ENCODE data around the gene CYS1.

CYS1 gene

GRCh38 chr2:10041711-10042110 is 38.5 kb downstream of the CYS1 start:
- peak overlapping the region; percentile 70; the same call in 1 of the 2 replicates for H3K4me3 ChIP-seq (ENCODE audit: low read length)
- H3K4me1 ChIP-seq (ENCODE audit: insufficient read depth, low read length), result no peaks in the 10 kb centered on the region; the same call in 1 of the 2 replicates
- H3K9ac ChIP-seq (ENCODE audit: low read depth, low read length), result no peak overlapping the region; the same call in 1 of the 2 replicates
- H3K36me3 ChIP-seq (ENCODE audit: insufficient read depth, low read depth, low read length), result no peaks in the 10 kb centered on the region
- no peak overlapping the region for H3K27ac ChIP-seq (ENCODE audit: low read length)
- no peaks in the 10 kb centered on the region for H3K9me3 ChIP-seq (ENCODE audit: insufficient read depth, low read depth, low read length)
- peaks cover 28% of the 10 kb centered on the region for H3K27me3 ChIP-seq (ENCODE audit: insufficient read depth, low read length)

- no peak overlapping the region for H3K27ac ChIP-seq (ENCODE audit: low read length)
- no peaks in the 10 kb centered on the region for H3K9me3 ChIP-seq (ENCODE audit: insufficient read depth, low read depth, low read length)
- H3K27me3 ChIP-seq (ENCODE audit: insufficient read depth, low read length), result peaks cover 28% of the 10 kb centered on the region
- no peaks in the 10 kb centered on the region for H3K36me3 ChIP-seq (ENCODE audit: insufficient read depth, low read depth, low read length)
- H3K4me1 ChIP-seq (ENCODE audit: insufficient read depth, low read length), result no peaks in the 10 kb centered on the region; the same call in 1 of the 2 replicates
- no peak overlapping the region for H3K4me3 ChIP-seq (ENCODE audit: low read length)
- no peak overlapping the region for H3K9ac ChIP-seq (ENCODE audit: low read depth, low read length)
Measured at GRCh38 chr2:10039658-10040410, 40.4 kb downstream of the CYS1 start.

DNA sequence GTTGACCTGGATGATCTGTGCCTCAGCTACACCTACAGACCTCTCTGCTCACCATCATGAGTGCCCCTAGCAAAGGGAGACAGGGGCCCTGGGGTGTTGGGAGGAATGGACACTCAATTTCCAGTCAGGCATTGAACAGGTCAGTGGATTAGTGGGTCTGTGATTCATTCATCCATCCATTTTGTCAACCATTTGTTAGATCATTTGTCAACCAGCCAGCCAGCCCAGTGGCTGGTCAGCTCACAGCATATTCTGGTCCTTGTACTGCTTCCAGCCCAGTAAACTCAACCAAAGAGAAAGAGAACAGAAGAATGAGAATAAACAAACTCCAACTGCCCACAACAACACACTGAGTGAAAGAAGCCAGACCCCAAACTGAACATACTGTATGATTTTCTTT is 41.5 kb downstream of the CYS1 start:
- Histone ChIP-seq H3K36me3 (ENCODE audit: insufficient read depth, low read depth, low read length) (no peaks in the 10 kb centered on the region), H3K27me3 (ENCODE audit: insufficient read depth, low read length) (peaks cover 21% of the 10 kb centered on the region), H3K27ac (ENCODE audit: low read length) (no peak overlapping the region), H3K4me3 (ENCODE audit: low read length) (no peak overlapping the region), H3K4me1 (ENCODE audit: insufficient read depth, low read length) (no peaks in the 10 kb centered on the region; the same call in 1 of the 2 replicates), H3K9ac (ENCODE audit: low read depth, low read length) (no peak overlapping the region), H3K9me3 (ENCODE audit: insufficient read depth, low read depth, low read length) (no peaks in the 10 kb centered on the region)

DNA sequence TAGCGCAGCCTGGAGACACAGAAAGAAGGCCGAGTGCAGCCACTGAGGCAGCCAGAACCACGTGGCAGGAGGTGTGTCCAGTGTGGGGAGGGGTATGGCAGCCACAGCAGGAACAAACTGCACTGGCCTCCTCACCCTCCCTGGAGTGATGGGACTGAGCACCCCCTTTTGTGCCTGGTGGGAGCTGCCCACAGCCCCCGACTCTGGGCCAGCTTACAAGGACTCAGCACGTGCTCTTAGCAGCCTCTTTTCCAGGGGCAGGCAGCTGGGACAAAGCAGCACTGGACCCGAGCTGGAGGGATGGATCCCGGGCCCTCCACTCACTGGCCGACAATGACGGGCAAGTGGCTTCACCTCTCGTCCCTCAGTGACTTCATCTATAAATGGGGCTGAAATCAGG is 42.1 kb downstream of the CYS1 start:
- Histone ChIP-seq H3K9ac (ENCODE audit: low read depth, low read length) (no peak overlapping the region), H3K4me1 (ENCODE audit: insufficient read depth, low read length) (no peaks in the 10 kb centered on the region; the same call in 1 of the 2 replicates), H3K4me3 (ENCODE audit: low read length) (no peak overlapping the region), H3K27ac (ENCODE audit: low read length) (no peak overlapping the region), H3K36me3 (ENCODE audit: insufficient read depth, low read depth, low read length) (no peaks in the 10 kb centered on the region), H3K27me3 (ENCODE audit: insufficient read depth, low read length) (peaks cover 21% of the 10 kb centered on the region), H3K9me3 (ENCODE audit: insufficient read depth, low read depth, low read length) (no peaks in the 10 kb centered on the region)

GRCh38 chr2:10036095-10036884 is 43.9 kb downstream of the CYS1 start:
- H3K9ac ChIP-seq (ENCODE audit: low read depth, low read length), result no peak overlapping the region

GRCh38 chr2:10035633-10036032 is 44.6 kb downstream of the CYS1 start:
- H3K9ac ChIP-seq (ENCODE audit: low read depth, low read length), result no peak overlapping the region
- H3K36me3 ChIP-seq (ENCODE audit: insufficient read depth, low read depth, low read length), result no peaks in the 10 kb centered on the region
- H3K27me3 ChIP-seq (ENCODE audit: insufficient read depth, low read length), result peaks cover under 1% of the 10 kb centered on the region; the same call in 1 of the 2 replicates
- H3K27ac ChIP-seq (ENCODE audit: low read length), result no peak overlapping the region
- H3K4me3 ChIP-seq (ENCODE audit: low read length), result no peak overlapping the region
- H3K4me1 ChIP-seq (ENCODE audit: insufficient read depth, low read length), result no peaks in the 10 kb centered on the region
- no peaks in the 10 kb centered on the region for H3K9me3 ChIP-seq (ENCODE audit: insufficient read depth, low read depth, low read length)

More at GRCh38 chr2:10036095-10036884, 43.9 kb downstream of the CYS1 start:
- Histone ChIP-seq H3K9me3 (ENCODE audit: insufficient read depth, low read depth, low read length) (no peaks in the 10 kb centered on the region), H3K27ac (ENCODE audit: low read length) (no peak overlapping the region), H3K27me3 (ENCODE audit: insufficient read depth, low read length) (peaks cover 6% of the 10 kb centered on the region; the same call in 1 of the 2 replicates), H3K4me3 (ENCODE audit: low read length) (no peak overlapping the region), H3K36me3 (ENCODE audit: insufficient read depth, low read depth, low read length) (no peaks in the 10 kb centered on the region), H3K4me1 (ENCODE audit: insufficient read depth, low read length) (no peaks in the 10 kb centered on the region)

DNA sequence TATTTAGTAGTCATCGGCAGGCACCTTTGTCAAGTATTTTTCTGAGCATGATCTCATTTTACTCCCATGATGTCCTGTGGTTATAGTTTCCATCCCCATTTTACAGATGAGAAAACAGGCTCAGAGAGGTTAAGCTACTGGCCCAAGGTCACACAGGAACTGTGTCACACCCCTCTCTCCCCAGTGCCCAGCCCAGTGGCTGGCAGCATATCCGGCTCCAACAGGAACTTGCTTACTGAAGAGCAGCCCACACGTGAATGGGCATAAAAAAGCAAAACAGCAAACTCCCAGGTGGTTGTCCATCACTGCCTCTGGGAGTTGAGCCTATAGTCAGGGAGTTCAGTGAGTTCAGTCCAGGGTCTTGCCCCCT is 45.2 kb downstream of the CYS1 start:
- H3K9ac ChIP-seq (ENCODE audit: low read depth, low read length), result no peak overlapping the region; the same call in 1 of the 2 replicates

DNA sequence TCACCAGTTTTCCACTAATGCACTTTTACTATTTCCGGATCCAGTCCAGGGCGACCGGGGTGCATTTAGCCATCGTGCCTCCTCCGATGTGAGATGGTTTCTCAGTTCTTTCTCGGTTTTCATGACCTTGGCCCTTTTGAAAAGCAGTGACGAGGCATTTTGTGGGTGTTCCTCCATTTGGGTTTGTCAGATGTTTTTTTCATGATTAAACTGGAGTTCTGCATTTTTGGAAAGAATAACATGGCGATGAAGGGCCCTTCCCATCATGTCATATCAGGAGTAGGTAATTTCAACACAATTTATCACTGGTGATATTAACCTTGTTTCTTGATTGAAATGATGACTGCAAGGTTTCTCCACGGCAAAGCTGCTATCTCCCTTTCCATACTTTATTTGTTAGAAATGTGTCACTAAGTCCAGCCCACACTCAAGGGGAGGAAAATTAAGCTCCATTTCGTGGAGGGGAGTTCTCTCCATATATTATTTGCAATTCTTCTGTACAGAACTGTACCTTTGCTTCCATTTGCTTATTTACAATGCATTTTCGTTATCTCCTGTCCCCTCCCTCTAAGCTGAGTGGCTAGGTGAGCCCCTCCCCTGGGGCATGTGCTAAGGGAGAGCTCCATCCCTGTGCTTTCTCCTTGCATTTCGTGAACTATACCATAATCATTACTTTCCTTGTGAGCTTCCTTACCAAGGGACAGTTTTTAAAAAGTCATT is 45.7 kb downstream of the CYS1 start:
- Histone ChIP-seq H3K4me3 (ENCODE audit: low read length) (no peak overlapping the region), H3K4me1 (ENCODE audit: insufficient read depth, low read length) (peaks cover under 1% of the 10 kb centered on the region; the same call in 1 of the 2 replicates), H3K9ac (ENCODE audit: low read depth, low read length) (no peak overlapping the region), H3K36me3 (ENCODE audit: insufficient read depth, low read depth, low read length) (no peaks in the 10 kb centered on the region), H3K27me3 (ENCODE audit: insufficient read depth, low read length) (no peaks in the 10 kb centered on the region), H3K9me3 (ENCODE audit: insufficient read depth, low read depth, low read length) (no peaks in the 10 kb centered on the region), H3K27ac (ENCODE audit: low read length) (no peak overlapping the region)

More for the DNA sequence above, 45.2 kb downstream of the CYS1 start:
- Histone ChIP-seq H3K36me3 (ENCODE audit: insufficient read depth, low read depth, low read length) (no peaks in the 10 kb centered on the region), H3K27me3 (ENCODE audit: insufficient read depth, low read length) (no peaks in the 10 kb centered on the region), H3K4me1 (ENCODE audit: insufficient read depth, low read length) (no peaks in the 10 kb centered on the region), H3K4me3 (ENCODE audit: low read length) (no peak overlapping the region), H3K9me3 (ENCODE audit: insufficient read depth, low read depth, low read length) (no peaks in the 10 kb centered on the region), H3K27ac (ENCODE audit: low read length) (no peak overlapping the region)

- H3K4me3 ChIP-seq (ENCODE audit: low read length), result no peak overlapping the region
- no peaks in the 10 kb centered on the region for H3K27me3 ChIP-seq (ENCODE audit: insufficient read depth, low read length)
- no peak overlapping the region for H3K9ac ChIP-seq (ENCODE audit: low read depth, low read length)
- no peaks in the 10 kb centered on the region for H3K36me3 ChIP-seq (ENCODE audit: insufficient read depth, low read depth, low read length)
- H3K4me1 ChIP-seq (ENCODE audit: insufficient read depth, low read length), result peaks cover 7% of the 10 kb centered on the region; the same call in 1 of the 2 replicates
- no peak overlapping the region for H3K27ac ChIP-seq (ENCODE audit: low read length)
- H3K9me3 ChIP-seq (ENCODE audit: insufficient read depth, low read depth, low read length), result no peaks in the 10 kb centered on the region
Measured at GRCh38 chr2:10033251-10034006, 46.8 kb downstream of the CYS1 start.

DNA sequence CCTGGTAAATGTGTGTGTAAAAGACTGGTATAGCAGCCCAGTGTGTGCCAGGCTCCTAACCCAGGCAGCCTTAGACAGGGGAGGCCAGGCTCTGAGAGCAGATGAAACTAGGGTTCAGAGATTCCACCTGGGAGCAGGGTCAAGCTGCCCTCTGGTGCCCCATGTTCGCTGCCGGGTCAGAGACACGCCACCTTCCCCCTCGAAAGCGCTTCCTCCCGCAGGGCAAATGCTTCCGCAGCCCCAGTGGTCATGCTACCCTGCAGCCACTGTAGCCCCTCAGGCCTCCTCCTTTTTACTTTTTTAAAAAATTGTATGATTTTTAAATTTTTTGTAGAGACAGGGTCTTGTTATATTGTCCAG is 47.5 kb downstream of the CYS1 start:
- Histone ChIP-seq H3K4me3 (ENCODE audit: low read length) (no peak overlapping the region), H3K27ac (ENCODE audit: low read length) (no peak overlapping the region), H3K36me3 (ENCODE audit: insufficient read depth, low read depth, low read length) (no peaks in the 10 kb centered on the region), H3K9me3 (ENCODE audit: insufficient read depth, low read depth, low read length) (no peaks in the 10 kb centered on the region), H3K9ac (ENCODE audit: low read depth, low read length) (no peak overlapping the region), H3K4me1 (ENCODE audit: insufficient read depth, low read length) (peaks cover 7% of the 10 kb centered on the region; the same call in 1 of the 2 replicates), H3K27me3 (ENCODE audit: insufficient read depth, low read length) (no peaks in the 10 kb centered on the region)

Measured in iPS-20b (cell line).